ENCODE data around the gene PKD2.

Gene PKD2

GRCh38 chr4:88001871-88002270 lies 5.6 kb upstream of the PKD2 start:
- DNase-seq (ENCODE audit: low spot score), result no peak
- no peak overlapping the region for H3K27ac ChIP-seq
- CTCF ChIA-PET, result no interaction called here
- POLR2A ChIA-PET (ENCODE audit: low non-redundant PET), result no interaction called here
- TF ChIP-seq CTCF (conservative IDR thresholded peaks at IDR 0.05; ENCODE audit: low read depth), result no peak

GRCh38 chr4:88002786-88003185 lies 4.6 kb upstream of the PKD2 start:
- H3K27ac ChIP-seq, result no peak overlapping the region
- TF ChIP-seq CTCF (conservative IDR thresholded peaks at IDR 0.05; ENCODE audit: low read depth), result no peak
- no peak for DNase-seq (ENCODE audit: low spot score)
- CTCF ChIA-PET, result interaction anchor here (0.7 kb wide), 1 partner anchor 207 kb away, joined by 3 read pairs; no protein-coding TSS in a partner anchor
- POLR2A ChIA-PET (ENCODE audit: low non-redundant PET), result no interaction called here

GRCh38 chr4:88003261-88003660 lies 4.2 kb upstream of the PKD2 start:
- TF ChIP-seq CTCF (conservative IDR thresholded peaks at IDR 0.05; ENCODE audit: low read depth), result no peak
- ChIA-PET CTCF (no interaction called here), POLR2A (ENCODE audit: low non-redundant PET) (no interaction called here)
- no peak overlapping the region for H3K27ac ChIP-seq
- DNase-seq (ENCODE audit: low spot score), result no peak

GRCh38 chr4:88005076-88005475 lies 2.4 kb upstream of the PKD2 start:
- DNase-seq (ENCODE audit: low spot score), result no peak
- H3K27ac ChIP-seq, result no peak overlapping the region
- CTCF ChIA-PET, result interaction anchor here (1.3 kb wide), 1 partner anchor 28 kb away, joined by 3 read pairs; no protein-coding TSS in a partner anchor
- no peak for TF ChIP-seq CTCF (conservative IDR thresholded peaks at IDR 0.05; ENCODE audit: low read depth)
- POLR2A ChIA-PET (ENCODE audit: low non-redundant PET), result no interaction called here

GRCh38 chr4:88005946-88006345 lies 1.5 kb upstream of the PKD2 start:
- ChIA-PET CTCF (no interaction called here), POLR2A (ENCODE audit: low non-redundant PET) (no interaction called here)
- DNase-seq (ENCODE audit: low spot score), result no peak
- no peak for TF ChIP-seq CTCF (conservative IDR thresholded peaks at IDR 0.05; ENCODE audit: low read depth)
- no peak overlapping the region for H3K27ac ChIP-seq

- no peak for TF ChIP-seq CTCF (conservative IDR thresholded peaks at IDR 0.05; ENCODE audit: low read depth)
- peak overlapping the region; percentile 81 for H3K27ac ChIP-seq
- CTCF ChIA-PET, result interaction anchor here (0.6 kb wide), 1 partner anchor 50 kb away, joined by 3 read pairs; no protein-coding TSS in a partner anchor
- no peak for DNase-seq (ENCODE audit: low spot score)
- POLR2A ChIA-PET (ENCODE audit: low non-redundant PET), result no interaction called here
Observed at GRCh38 chr4:88006956-88007303, 505 bp upstream of the PKD2 start.

All from RWPE1 (cell line).